Loucy (cell line): ENCODE results near the gene MRPS12.

Source experiments
- CTCF ChIP-seq: fragments of 200-600 bp; sonication (generic); conservative IDR thresholded peaks from 2 replicates; pipeline ENCODE4 v1.5.1; 2014; ENCODE audit warnings: mild to moderate bottlenecking, antibody characterized with exemption, low read length
- EZH2phosphoT487 ChIP-seq: fragments of 200-600 bp; IDR thresholded peaks from 2 replicates; pipeline ENCODE4 v1.6.1; 2018; ENCODE audit warnings: antibody characterized with exemption, mild to moderate bottlenecking, moderate library complexity, borderline replicate concordance

GRCh38 chr19:38894968-38895367, 35.8 kb upstream of the MRPS12 start:
- TF ChIP-seq CTCF (no peak), EZH2phosphoT487 (no peak)
